ENCODE results near the gene GXYLT1.

- TF ChIP-seq CTCF (IDR thresholded peaks at IDR 0.05) (no peak), POLR2A (IDR thresholded peaks at IDR 0.05) (no peak), POLR2AphosphoS5 (IDR thresholded peaks at IDR 0.05) (no peak)
Observed at GRCh38 chr12:42144158-42144407, 591 bp downstream of the GXYLT1 start.
